GM12875 (cell line): Measurements from ENCODE around the gene N4BP2L1.

ENCODE experiments used
- H3K4me3 ChIP-seq: one replicate; pipeline ENCODE4 v1.5.1; 2011; ENCODE audit warnings: low read depth, low read length, control low read depth
- CTCF ChIP-seq: IDR thresholded peaks from 2 replicates; pipeline ENCODE4 v1.5.1; 2011; ENCODE audit warnings: low read depth, mild to moderate bottlenecking, control low read depth, inconsistent platforms, low read length, moderate library complexity, borderline replicate concordance; ENCODE audit not compliant: insufficient read depth

N4BP2L1 gene

GRCh38 chr13:32427852-32428580 lies at the start of gene N4BP2L1:
Gene N4BP2L1 (minus strand): TSS chr13:32428130. CDS start chr13:32428082, 48 bp downstream.
- TF ChIP-seq CTCF: no peak
- H3K4me3 ChIP-seq: peak within 1 kb of the TSS; percentile 85

GRCh38 chr13:32476892-32477291 lies 49.0 kb upstream of the N4BP2L1 start:
- TF ChIP-seq CTCF: no peak

GRCh38 chr13:32476021-32476731 lies 48.2 kb upstream of the N4BP2L1 start:
- no peak for TF ChIP-seq CTCF
- no peak overlapping the region for H3K4me3 ChIP-seq

More at GRCh38 chr13:32476892-32477291, 49.0 kb upstream of the N4BP2L1 start:
- H3K4me3 ChIP-seq: no peak overlapping the region

GRCh38 chr13:32474999-32475792 lies 47.3 kb upstream of the N4BP2L1 start:
- no peak for TF ChIP-seq CTCF
- H3K4me3 ChIP-seq: no peak overlapping the region

- H3K4me3 ChIP-seq: no peak overlapping the region
- TF ChIP-seq CTCF: no peak
Observed at GRCh38 chr13:32473650-32474049, 45.7 kb upstream of the N4BP2L1 start.

- no peak overlapping the region for H3K4me3 ChIP-seq
- TF ChIP-seq CTCF: no peak
Observed at GRCh38 chr13:32472194-32472621, 44.3 kb upstream of the N4BP2L1 start.
